WTC11 (cell line): ENCODE data around the gene AFM. TPM values are rescaled to one million over a fixed set of nuclear protein-coding genes. Genes with fewer than 3 reads are reported as not detected.

Experiments used
- ATAC-seq: fragments of 200-7000 bp; cut with Tn5 transposase; 2 replicates; pipeline ENCODE4 v1.10.0; 2021; ENCODE audit warnings: mild to moderate bottlenecking, moderate library complexity
- CTCF ChIA-PET: fragments of 300-600 bp; sonication (Branson Sonifier 250); formaldehyde crosslinking; loops from one replicate; lab custom pipeline; 2021; ENCODE audit warnings: antibody characterized with exemption; lab: Charles Lee
- POLR2A ChIA-PET: fragments of 350-600 bp; sonication (Branson Sonifier 250); formaldehyde crosslinking; loops from one replicate; lab custom pipeline; 2021; ENCODE audit warnings: antibody characterized with exemption; lab: Charles Lee
- DNase-seq: peaks from one replicate; pipeline ENCODE4 v3.0.0; 2021; ENCODE audit warnings: low spot score
- H3K27ac Mint-ChIP-seq: 2 replicates; pipeline ENCODE4 v1.8.0; 2021; ENCODE audit warnings: mixed read lengths
- H3K27me3 Mint-ChIP-seq: 2 replicates; pipeline ENCODE4 v1.8.0; 2021; ENCODE audit warnings: low read depth, mild to moderate bottlenecking, moderate library complexity, mixed read lengths
- H3K36me3 Mint-ChIP-seq: 2 replicates; pipeline ENCODE4 v1.8.0; 2021; ENCODE audit warnings: mixed read lengths
- H3K4me1 Mint-ChIP-seq: 2 replicates; pipeline ENCODE4 v1.8.0; 2022; ENCODE audit warnings: mixed read lengths
- H3K4me3 Mint-ChIP-seq: 2 replicates; pipeline ENCODE4 v1.8.0; 2021; ENCODE audit warnings: mild to moderate bottlenecking, moderate library complexity, mixed read lengths
- H3K9me3 Mint-ChIP-seq: 2 replicates; pipeline ENCODE4 v1.8.0; 2021; ENCODE audit warnings: mixed read lengths
- CBFB ChIP-seq: sonication (generic); formaldehyde crosslinking; IDR thresholded peaks from 2 replicates; pipeline ENCODE4 v1.8.1; 2022; ENCODE audit warnings: mild to moderate bottlenecking, low read depth, missing genetic modification reagents
- CDX4 ChIP-seq: fragments of 250-450 bp; sonication (Bioruptor Pico); IDR thresholded peaks from 2 replicates; pipeline ENCODE4 v1.9.0; 2021; ENCODE audit warnings: moderate library complexity, mild to moderate bottlenecking, inconsistent platforms, borderline replicate concordance
- CREM ChIP-seq: sonication (generic); formaldehyde crosslinking; IDR thresholded peaks from 2 replicates; pipeline ENCODE4 v1.8.1; 2022; ENCODE audit warnings: mild to moderate bottlenecking, missing genetic modification reagents, moderate library complexity
- ELF4 ChIP-seq: sonication (generic); formaldehyde crosslinking; IDR thresholded peaks from 2 replicates; pipeline ENCODE4 v1.8.1; 2022; ENCODE audit warnings: low read depth, mild to moderate bottlenecking, moderate library complexity, missing genetic modification reagents
- ETV6 ChIP-seq: sonication (generic); formaldehyde crosslinking; IDR thresholded peaks from 2 replicates; pipeline ENCODE4 v1.8.1; 2022; ENCODE audit warnings: mild to moderate bottlenecking, missing genetic modification reagents
- IRF1 ChIP-seq: sonication (generic); formaldehyde crosslinking; IDR thresholded peaks from 2 replicates; pipeline ENCODE4 v1.8.0; 2023; ENCODE audit warnings: missing genetic modification reagents
- JAZF1 ChIP-seq: fragments of 250-450 bp; sonication (Bioruptor Pico); IDR thresholded peaks from 2 replicates; pipeline ENCODE4 v1.9.0; 2021; ENCODE audit warnings: moderate library complexity, mild to moderate bottlenecking, inconsistent platforms
- MAX ChIP-seq: sonication (generic); formaldehyde crosslinking; IDR thresholded peaks from 2 replicates; pipeline ENCODE4 v1.8.0; 2022; ENCODE audit warnings: mild to moderate bottlenecking, missing genetic modification reagents
- MXD4 ChIP-seq: fragments of 250-450 bp; sonication (Bioruptor Pico); IDR thresholded peaks from 2 replicates; pipeline ENCODE4 v1.8.0; 2021; ENCODE audit warnings: mild to moderate bottlenecking, moderate library complexity, borderline replicate concordance
- MYBL2 ChIP-seq: sonication (generic); formaldehyde crosslinking; IDR thresholded peaks from 2 replicates; pipeline ENCODE4 v1.8.1; 2023; ENCODE audit warnings: mild to moderate bottlenecking, moderate library complexity, missing genetic modification reagents
- NFATC4 ChIP-seq: fragments of 250-450 bp; sonication (Bioruptor Pico); IDR thresholded peaks from 2 replicates; pipeline ENCODE4 v1.9.0; 2021; ENCODE audit warnings: mild to moderate bottlenecking
- NR3C1 ChIP-seq: sonication (generic); formaldehyde crosslinking; conservative IDR thresholded peaks from 2 replicates; pipeline ENCODE4 v1.8.1; 2023; ENCODE audit warnings: low read depth, mild to moderate bottlenecking, missing genetic modification reagents
- OVOL2 ChIP-seq: fragments of 250-450 bp; sonication (Bioruptor Pico); IDR thresholded peaks from 2 replicates; pipeline ENCODE4 v1.9.0; 2021; ENCODE audit warnings: mild to moderate bottlenecking, borderline replicate concordance
- PRRX2 ChIP-seq: fragments of 250-450 bp; sonication (Bioruptor Pico); IDR thresholded peaks from 2 replicates; pipeline ENCODE4 v1.8.0; 2021; ENCODE audit warnings: mild to moderate bottlenecking
- RORB ChIP-seq: fragments of 250-450 bp; sonication (Bioruptor Pico); IDR thresholded peaks from 2 replicates; pipeline ENCODE4 v1.9.0; 2021; ENCODE audit warnings: mild to moderate bottlenecking
- TEAD4 ChIP-seq: sonication (generic); formaldehyde crosslinking; IDR thresholded peaks from 2 replicates; pipeline ENCODE4 v1.8.0; 2022; ENCODE audit warnings: mild to moderate bottlenecking, missing genetic modification reagents
- ZNF121 ChIP-seq: sonication (generic); formaldehyde crosslinking; IDR thresholded peaks from 2 replicates; pipeline ENCODE4 v1.8.0; 2023; ENCODE audit warnings: missing genetic modification reagents
- ZNF263 ChIP-seq: sonication (generic); formaldehyde crosslinking; IDR thresholded peaks from 2 replicates; pipeline ENCODE4 v1.8.1; 2022; ENCODE audit warnings: low read depth, mild to moderate bottlenecking, moderate library complexity, missing genetic modification reagents
- ZNF396 ChIP-seq: fragments of 250-450 bp; sonication (Bioruptor Pico); IDR thresholded peaks from 2 replicates; pipeline ENCODE4 v1.8.0; 2021; ENCODE audit warnings: mild to moderate bottlenecking, moderate library complexity, borderline replicate concordance
- ZNF532 ChIP-seq: fragments of 250-450 bp; sonication (Bioruptor Pico); IDR thresholded peaks from 2 replicates; pipeline ENCODE4 v1.9.0; 2021; ENCODE audit warnings: mild to moderate bottlenecking, borderline replicate concordance
- ZNF671 ChIP-seq: fragments of 250-450 bp; sonication (Bioruptor Pico); IDR thresholded peaks from 2 replicates; pipeline ENCODE4 v1.8.0; 2021; ENCODE audit warnings: mild to moderate bottlenecking
- total RNA-seq: library from RNA; stranded (reverse); gene quantifications from 3 replicates; pipeline ENCODE4 v1.2.3, GENCODE V29; 2021
- TF ChIP-seq, protein P1 (sequence below): fragments of 250-450 bp; sonication (Bioruptor Pico); conservative IDR thresholded peaks from 2 replicates; pipeline ENCODE4 v1.9.0; 2021; ENCODE audit warnings: mild to moderate bottlenecking
- TF ChIP-seq, protein P2 (sequence below): sonication (generic); formaldehyde crosslinking; IDR thresholded peaks from 2 replicates; pipeline ENCODE4 v1.8.1; 2023; ENCODE audit warnings: mild to moderate bottlenecking, missing genetic modification reagents, borderline replicate concordance
- TF ChIP-seq, protein P3 (sequence below): sonication (generic); formaldehyde crosslinking; IDR thresholded peaks from 2 replicates; pipeline ENCODE4 v1.8.0; 2022; ENCODE audit warnings: mild to moderate bottlenecking, missing genetic modification reagents

Gene AFM
- total RNA-seq, 1 experiment from 2014 or later: not detected

- ChIA-PET CTCF (interaction anchor here (1.0 to 2.3 kb wide), 2 partner anchors 7 to 9 kb away, joined by 4 to 8 read pairs; no protein-coding TSS in a partner anchor), POLR2A (no interaction called here)
- no peak for TF ChIP-seq OVOL2 (CRISPR knock-in tag)
- no peak for TF ChIP-seq ZNF396 (CRISPR knock-in tag)
- TF ChIP-seq ZNF671: no peak
- TF ChIP-seq CDX4: no peak
- no peak for TF ChIP-seq MAX (CRISPR knock-in tag)
- no peak for TF ChIP-seq NFATC4 (CRISPR knock-in tag)
- TF ChIP-seq PRRX2 (CRISPR knock-in tag): no peak
- no peak for TF ChIP-seq CBFB (CRISPR knock-in tag)
- TF ChIP-seq, protein P1, sequence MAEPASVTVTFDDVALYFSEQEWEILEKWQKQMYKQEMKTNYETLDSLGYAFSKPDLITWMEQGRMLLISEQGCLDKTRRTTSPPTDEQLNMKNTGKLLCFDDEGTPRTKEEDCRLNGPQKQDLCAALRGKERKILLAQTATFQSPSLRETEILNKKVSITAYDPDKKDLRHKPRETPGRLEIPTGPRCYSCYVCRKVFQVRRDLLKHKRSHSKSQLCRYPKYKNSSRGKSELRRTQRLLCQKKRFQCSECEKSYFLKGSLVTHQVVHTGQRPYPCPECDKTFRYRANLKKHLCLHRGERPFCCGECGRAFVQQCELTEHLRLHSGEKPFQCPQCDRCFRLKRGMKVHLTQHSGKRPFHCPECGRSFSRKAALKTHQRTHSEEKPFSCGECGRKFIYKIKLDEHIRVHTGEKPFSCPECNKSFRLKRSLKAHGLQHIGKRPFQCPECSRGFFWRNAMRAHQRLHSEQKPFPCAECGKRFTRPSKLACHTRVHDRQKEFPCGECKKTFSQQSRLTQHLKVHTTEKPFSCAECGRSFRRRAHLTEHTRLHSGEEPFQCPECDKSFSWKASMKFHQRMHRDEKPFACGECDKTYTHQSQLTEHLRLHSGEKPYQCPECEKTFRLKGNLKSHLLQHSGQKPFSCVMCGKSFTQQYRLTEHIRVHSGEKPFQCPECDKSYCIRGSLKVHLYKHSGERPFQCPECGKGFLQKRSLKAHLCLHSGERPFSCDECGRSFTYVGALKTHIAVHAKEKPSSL (CRISPR knock-in tag): no peak
- DNase-seq (no peak), ATAC-seq (no peak)
- Mint-ChIP-seq H3K9me3 (no peaks in the 10 kb centered on the region), H3K27me3 (no peaks in the 10 kb centered on the region), H3K4me3 (no peak overlapping the region), H3K36me3 (no peaks in the 10 kb centered on the region), H3K27ac (no peak overlapping the region), H3K4me1 (no peaks in the 10 kb centered on the region)
Observed at GRCh38 chr4:73437558-73437956, 44.0 kb upstream of the AFM start.

GRCh38 chr4:73438048-73438447 lies 43.5 kb upstream of the AFM start:
- no peak for ATAC-seq
- H3K9me3 Mint-ChIP-seq: no peaks in the 10 kb centered on the region
- no peak overlapping the region for H3K27ac Mint-ChIP-seq
- no peaks in the 10 kb centered on the region for H3K36me3 Mint-ChIP-seq
- no peak for DNase-seq
- CTCF ChIA-PET: interaction anchor here (1.4 to 2.3 kb wide), 2 partner anchors 8 to 97 kb away, joined by 5 to 8 read pairs; no protein-coding TSS in a partner anchor
- no peaks in the 10 kb centered on the region for H3K27me3 Mint-ChIP-seq
- no peaks in the 10 kb centered on the region for H3K4me1 Mint-ChIP-seq
- no peak overlapping the region for H3K4me3 Mint-ChIP-seq
- POLR2A ChIA-PET: no interaction called here
- TF ChIP-seq IRF1 (CRISPR knock-in tag) (no peak), ZNF532 (CRISPR knock-in tag) (no peak), JAZF1 (CRISPR knock-in tag) (no peak), ELF4 (CRISPR knock-in tag) (no peak), MYBL2 (CRISPR knock-in tag) (no peak), ZNF121 (CRISPR knock-in tag) (no peak), NR3C1 (no peak), CREM (CRISPR knock-in tag) (no peak), OVOL2 (CRISPR knock-in tag) (no peak), TEAD4 (CRISPR knock-in tag) (no peak), ETV6 (no peak), ZNF263 (CRISPR knock-in tag) (no peak), RORB (CRISPR knock-in tag) (no peak), MXD4 (CRISPR knock-in tag) (no peak)
- TF ChIP-seq, protein P2, sequence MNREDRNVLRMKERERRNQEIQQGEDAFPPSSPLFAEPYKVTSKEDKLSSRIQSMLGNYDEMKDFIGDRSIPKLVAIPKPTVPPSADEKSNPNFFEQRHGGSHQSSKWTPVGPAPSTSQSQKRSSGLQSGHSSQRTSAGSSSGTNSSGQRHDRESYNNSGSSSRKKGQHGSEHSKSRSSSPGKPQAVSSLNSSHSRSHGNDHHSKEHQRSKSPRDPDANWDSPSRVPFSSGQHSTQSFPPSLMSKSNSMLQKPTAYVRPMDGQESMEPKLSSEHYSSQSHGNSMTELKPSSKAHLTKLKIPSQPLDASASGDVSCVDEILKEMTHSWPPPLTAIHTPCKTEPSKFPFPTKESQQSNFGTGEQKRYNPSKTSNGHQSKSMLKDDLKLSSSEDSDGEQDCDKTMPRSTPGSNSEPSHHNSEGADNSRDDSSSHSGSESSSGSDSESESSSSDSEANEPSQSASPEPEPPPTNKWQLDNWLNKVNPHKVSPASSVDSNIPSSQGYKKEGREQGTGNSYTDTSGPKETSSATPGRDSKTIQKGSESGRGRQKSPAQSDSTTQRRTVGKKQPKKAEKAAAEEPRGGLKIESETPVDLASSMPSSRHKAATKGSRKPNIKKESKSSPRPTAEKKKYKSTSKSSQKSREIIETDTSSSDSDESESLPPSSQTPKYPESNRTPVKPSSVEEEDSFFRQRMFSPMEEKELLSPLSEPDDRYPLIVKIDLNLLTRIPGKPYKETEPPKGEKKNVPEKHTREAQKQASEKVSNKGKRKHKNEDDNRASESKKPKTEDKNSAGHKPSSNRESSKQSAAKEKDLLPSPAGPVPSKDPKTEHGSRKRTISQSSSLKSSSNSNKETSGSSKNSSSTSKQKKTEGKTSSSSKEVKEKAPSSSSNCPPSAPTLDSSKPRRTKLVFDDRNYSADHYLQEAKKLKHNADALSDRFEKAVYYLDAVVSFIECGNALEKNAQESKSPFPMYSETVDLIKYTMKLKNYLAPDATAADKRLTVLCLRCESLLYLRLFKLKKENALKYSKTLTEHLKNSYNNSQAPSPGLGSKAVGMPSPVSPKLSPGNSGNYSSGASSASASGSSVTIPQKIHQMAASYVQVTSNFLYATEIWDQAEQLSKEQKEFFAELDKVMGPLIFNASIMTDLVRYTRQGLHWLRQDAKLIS (CRISPR knock-in tag): no peak
- TF ChIP-seq, protein P3, sequence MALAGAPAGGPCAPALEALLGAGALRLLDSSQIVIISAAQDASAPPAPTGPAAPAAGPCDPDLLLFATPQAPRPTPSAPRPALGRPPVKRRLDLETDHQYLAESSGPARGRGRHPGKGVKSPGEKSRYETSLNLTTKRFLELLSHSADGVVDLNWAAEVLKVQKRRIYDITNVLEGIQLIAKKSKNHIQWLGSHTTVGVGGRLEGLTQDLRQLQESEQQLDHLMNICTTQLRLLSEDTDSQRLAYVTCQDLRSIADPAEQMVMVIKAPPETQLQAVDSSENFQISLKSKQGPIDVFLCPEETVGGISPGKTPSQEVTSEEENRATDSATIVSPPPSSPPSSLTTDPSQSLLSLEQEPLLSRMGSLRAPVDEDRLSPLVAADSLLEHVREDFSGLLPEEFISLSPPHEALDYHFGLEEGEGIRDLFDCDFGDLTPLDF (CRISPR knock-in tag): no peak
